Esophagus muscularis mucosa (tissue), 4 donors: ENCODE data around the gene SPSB2.

Source experiments
- EP300 ChIP-seq: sonication (generic); formaldehyde crosslinking; IDR thresholded peaks from one replicate; pipeline ENCODE4 v1.6.1; 2017; ENCODE audit warnings: antibody characterized with exemption
- POLR2A ChIP-seq: fragments of 450-650 bp; IDR thresholded peaks from one replicate; pipeline ENCODE4 v1.6.1; 2017; ENCODE audit warnings: antibody characterized with exemption, moderate library complexity, mild to moderate bottlenecking, low read depth
- POLR2AphosphoS5 ChIP-seq, 2 donors: sonication (generic); formaldehyde crosslinking; IDR thresholded peaks; one replicate each; pipeline ENCODE4 v1.6.1; 2017; ENCODE audit warnings: antibody characterized with exemption in 2 of 2
- TF ChIP-seq, protein P1 (sequence below), 3 experiments: fragments of 200-600 bp in 2 of 3; fragments of 450-650 bp in 1 of 3; sonication (generic) in 2 of 3; IDR thresholded peaks; one replicate each; pipeline ENCODE4 v1.5.1; 2017 to 2019; ENCODE audit warnings: antibody characterized with exemption in 3 of 3, mild to moderate bottlenecking in 2 of 3, moderate library complexity in 1 of 3

DNA sequence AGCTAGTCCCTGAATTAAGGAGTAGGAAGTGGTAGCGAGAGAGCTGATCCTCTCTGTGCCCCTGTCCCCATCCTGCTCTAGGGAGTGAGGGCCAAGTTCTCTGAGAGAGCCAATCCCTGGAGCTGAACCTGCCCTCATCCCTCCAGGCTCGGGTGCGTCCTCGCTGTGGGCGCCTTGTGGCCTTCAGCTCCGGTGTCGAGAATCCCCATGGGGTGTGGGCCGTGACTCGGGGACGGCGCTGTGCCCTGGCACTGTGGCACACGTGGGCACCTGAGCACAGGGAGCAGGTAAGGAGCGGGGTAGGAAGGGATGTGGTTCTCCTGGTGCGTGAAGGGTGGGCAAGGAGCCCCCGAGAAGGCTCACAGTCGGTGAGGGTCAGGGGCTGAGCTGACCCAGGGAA lies 34.2 kb downstream of the SPSB2 start:
- TF ChIP-seq, protein P1, sequence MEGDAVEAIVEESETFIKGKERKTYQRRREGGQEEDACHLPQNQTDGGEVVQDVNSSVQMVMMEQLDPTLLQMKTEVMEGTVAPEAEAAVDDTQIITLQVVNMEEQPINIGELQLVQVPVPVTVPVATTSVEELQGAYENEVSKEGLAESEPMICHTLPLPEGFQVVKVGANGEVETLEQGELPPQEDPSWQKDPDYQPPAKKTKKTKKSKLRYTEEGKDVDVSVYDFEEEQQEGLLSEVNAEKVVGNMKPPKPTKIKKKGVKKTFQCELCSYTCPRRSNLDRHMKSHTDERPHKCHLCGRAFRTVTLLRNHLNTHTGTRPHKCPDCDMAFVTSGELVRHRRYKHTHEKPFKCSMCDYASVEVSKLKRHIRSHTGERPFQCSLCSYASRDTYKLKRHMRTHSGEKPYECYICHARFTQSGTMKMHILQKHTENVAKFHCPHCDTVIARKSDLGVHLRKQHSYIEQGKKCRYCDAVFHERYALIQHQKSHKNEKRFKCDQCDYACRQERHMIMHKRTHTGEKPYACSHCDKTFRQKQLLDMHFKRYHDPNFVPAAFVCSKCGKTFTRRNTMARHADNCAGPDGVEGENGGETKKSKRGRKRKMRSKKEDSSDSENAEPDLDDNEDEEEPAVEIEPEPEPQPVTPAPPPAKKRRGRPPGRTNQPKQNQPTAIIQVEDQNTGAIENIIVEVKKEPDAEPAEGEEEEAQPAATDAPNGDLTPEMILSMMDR (IDR thresholded peaks at IDR 0.05): no peak
- TF ChIP-seq POLR2AphosphoS5 (IDR thresholded peaks at IDR 0.05) (no peak), POLR2A (no peak), EP300 (no peak)
